Measurements from ENCODE around the gene CD55. TPM values are rescaled to one million over a fixed set of nuclear protein-coding genes. Genes with fewer than 3 reads are reported as not detected.

The CD55 gene
- total and polyA plus RNA-seq, 2 of the 8 experiments (the other 6 are each of a cell fraction or from before 2014, with no cell fraction given): 20.1 to 22.8 TPM

- ChIA-PET CTCF (ENCODE audit: partially characterized antibody) (interaction anchor here (1.6 kb wide), 1 partner anchor 122 kb away, joined by 6 read pairs; no protein-coding TSS in a partner anchor), POLR2A (ENCODE audit: partially characterized antibody) (no interaction called here)
- H3K4me2 ChIP-seq (ENCODE audit: insufficient read depth in 1 of 2, low read depth in 2 of 2, low read length in 2 of 2): no peak overlapping the region
- H2BK12ac ChIP-seq (ENCODE audit: low read depth, low read length): no peak overlapping the region
- H3K56ac ChIP-seq (replicated peaks; ENCODE audit: insufficient read length, low read depth, low read length): no peak overlapping the region
- no peaks in the 10 kb centered on the region for H3K79me1 ChIP-seq (ENCODE audit: low read depth, low read length)
- no peaks in the 10 kb centered on the region for H3K27me3 ChIP-seq (replicated peaks in 1 of 4; ENCODE audit: control insufficient read depth in 3 of 4, extremely low read depth in 1 of 4, insufficient read depth in 3 of 4, low read length in 3 of 4)
- no peak overlapping the region for H3K14ac ChIP-seq (ENCODE audit: insufficient read length)
- H3K36me3 ChIP-seq (ENCODE audit: control insufficient read depth in 2 of 4, insufficient read depth in 4 of 4, low read length in 3 of 4): no peaks in the 10 kb centered on the region
- H3K23me2 ChIP-seq (ENCODE audit: low read depth, low read length): no peaks in the 10 kb centered on the region
- no peak overlapping the region for H3K18ac ChIP-seq (ENCODE audit: extremely low read depth, low read length)
- no peak overlapping the region for H2BK20ac ChIP-seq (ENCODE audit: low read length)
- H4K8ac ChIP-seq (ENCODE audit: extremely low read depth, insufficient read depth, low read length): no peak overlapping the region
- no peak overlapping the region for H3K9ac ChIP-seq (replicated peaks in 1 of 4; ENCODE audit: extremely low read depth in 1 of 4, low read depth in 3 of 4, low read length in 3 of 4)
- FAIRE-seq: no peak
- H3K4ac ChIP-seq (replicated peaks; ENCODE audit: insufficient read length, low read depth, low read length): no peak overlapping the region
- DNase-seq (ENCODE audit: low read depth in 1 of 2, low spot score in 2 of 2): no peak
- H3K9me3 ChIP-seq (ENCODE audit: insufficient read depth in 2 of 2, low read depth in 1 of 2, low read length in 1 of 2): no peaks in the 10 kb centered on the region
- H2BK120ac ChIP-seq (replicated peaks; ENCODE audit: low read depth, low read length): no peak overlapping the region
- WGBS, 2 experiments (ENCODE audit: extremely low coverage in 1 of 2, insufficient coverage in 1 of 2, insufficient read length in 1 of 2, insufficient replicate concordance in 2 of 2, low coverage in 1 of 2, low lambda C conversion rate in 2 of 2, missing lambda C conversion rate in 1 of 2): 81% methylated on average over 1 of the region's 1 CpG; no CpG with 5 or more reads in 1 of the 2 experiments
- no peak overlapping the region for H3K4me3 ChIP-seq (ENCODE audit: extremely low read depth in 1 of 4, insufficient read depth in 2 of 4, low read depth in 3 of 4, low read length in 4 of 4)
- no peaks in the 10 kb centered on the region; a peak in 1 of 7 replicates for H3K4me1 ChIP-seq (replicated peaks in 1 of 4; ENCODE audit: control insufficient read depth in 3 of 4, insufficient read depth in 4 of 4, low read length in 3 of 4)
- no peaks in the 10 kb centered on the region for H4K20me1 ChIP-seq (replicated peaks in 1 of 2; ENCODE audit: control insufficient read depth in 1 of 2, insufficient read depth in 2 of 2, low read length in 2 of 2)
- H2BK15ac ChIP-seq (ENCODE audit: low read length): no peak overlapping the region
- no peaks in the 10 kb centered on the region for H3K79me2 ChIP-seq (ENCODE audit: control insufficient read depth in 1 of 2, insufficient read depth in 2 of 2, low read length in 2 of 2)
- H2AK5ac ChIP-seq (ENCODE audit: low read depth, low read length): no peak overlapping the region
- no peak overlapping the region for H4K5ac ChIP-seq (ENCODE audit: insufficient read length, low read depth, low read length)
- no peak overlapping the region for H4K91ac ChIP-seq (replicated peaks; ENCODE audit: insufficient read length, low read length)
- H3K23ac ChIP-seq (ENCODE audit: insufficient read length): no peak overlapping the region
- no peak overlapping the region for H2AFZ ChIP-seq (ENCODE audit: low read length)
- H3K27ac ChIP-seq (ENCODE audit: low read depth, low read length): no peak overlapping the region
- H2BK5ac ChIP-seq (ENCODE audit: low read depth, low read length): no peak overlapping the region
- no peak for TF ChIP-seq SIRT6 (IDR thresholded peaks at IDR 0.05; ENCODE audit: low read length)
- no peak for TF ChIP-seq CREB1 (IDR thresholded peaks at IDR 0.05)
- TF ChIP-seq CEBPB (IDR thresholded peaks at IDR 0.05; ENCODE audit: low read depth, low read length): no peak
- TF ChIP-seq HDAC2 (IDR thresholded peaks at IDR 0.05; ENCODE audit: borderline replicate concordance in 1 of 2, low read depth in 2 of 2, low read length in 2 of 2): no peak
- TF ChIP-seq MAFK (IDR thresholded peaks at IDR 0.05; ENCODE audit: low read depth, low read length): no peak
- no peak for TF ChIP-seq FOSL1 (IDR thresholded peaks at IDR 0.05; ENCODE audit: insufficient read depth, low read depth, low read length)
- no peak for TF ChIP-seq RAD21 (IDR thresholded peaks at IDR 0.05 in 1 of 2, conservative IDR thresholded peaks at IDR 0.05 in 1 of 2; ENCODE audit: low read depth in 2 of 2, low read length in 2 of 2)
- TF ChIP-seq POU5F1 (IDR thresholded peaks at IDR 0.05; ENCODE audit: low read depth, low read length): no peak
- no peak for TF ChIP-seq SRF (IDR thresholded peaks at IDR 0.05; ENCODE audit: low read depth, low read length)
- no peak for TF ChIP-seq CHD1 (IDR thresholded peaks at IDR 0.05; ENCODE audit: low read depth, low read length)
- no peak for TF ChIP-seq MAX (IDR thresholded peaks at IDR 0.05)
- TF ChIP-seq GTF2F1 (IDR thresholded peaks at IDR 0.05; ENCODE audit: borderline replicate concordance, low read depth, low read length): no peak
- TF ChIP-seq CBX8 (IDR thresholded peaks at IDR 0.05; ENCODE audit: borderline replicate concordance, low read depth, low read length): no peak
- TF ChIP-seq YY1 (IDR thresholded peaks at IDR 0.05; ENCODE audit: low read depth, low read length): no peak
- no peak for TF ChIP-seq SAP30 (IDR thresholded peaks at IDR 0.05; ENCODE audit: insufficient read depth, insufficient replicate concordance, low read length)
Measured at GRCh38 chr1:207283421-207283820, 38.1 kb upstream of the CD55 start.
